ENCODE data around the gene SERINC2. TPM values are rescaled to one million over a fixed set of nuclear protein-coding genes. Genes with fewer than 3 reads are reported as not detected.

Gene SERINC2
- total and polyA plus RNA-seq, 2 of the 8 experiments (the other 6 are each of a cell fraction or from before 2014, with no cell fraction given) = 31.4 to 60.0 TPM

DNA sequence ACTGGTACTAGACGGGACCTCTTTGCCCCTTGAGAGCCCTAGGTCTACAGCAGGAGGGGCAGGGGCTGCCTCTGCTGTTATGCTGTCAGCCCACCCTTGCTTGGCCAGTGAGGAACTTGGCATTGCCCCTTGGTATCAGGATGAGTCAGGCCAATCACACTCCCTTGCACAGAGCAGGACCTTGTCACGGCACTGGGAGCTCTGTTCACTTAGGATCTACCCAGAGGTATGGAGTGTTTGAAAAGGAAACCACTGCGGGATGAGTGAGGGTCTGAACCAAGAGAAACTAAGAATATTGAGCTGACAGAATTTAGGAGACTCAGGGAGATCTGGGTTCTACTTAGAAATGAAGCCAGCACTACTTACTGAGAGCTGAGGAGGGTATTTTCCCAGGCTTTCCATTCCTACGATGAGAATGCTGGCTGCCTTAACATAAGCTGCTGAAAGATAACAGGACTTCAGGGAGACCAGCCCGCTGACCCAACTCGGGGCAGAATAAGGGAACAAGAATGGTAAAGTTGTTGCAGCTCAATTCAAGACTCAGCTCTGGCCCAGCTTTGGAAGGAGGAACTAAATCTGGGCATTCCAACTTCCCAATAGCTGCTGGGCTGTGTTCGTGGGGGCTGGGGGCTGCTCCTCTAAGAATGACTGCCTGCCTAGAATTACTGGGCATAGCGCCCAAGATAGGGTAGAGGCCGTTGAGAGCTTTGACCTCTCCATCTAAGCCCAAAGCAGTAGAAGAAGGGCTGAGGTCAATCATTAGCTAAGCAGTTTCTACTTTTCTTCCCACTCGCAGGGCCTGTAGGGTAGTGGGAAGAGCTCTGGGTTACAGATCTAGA, 41.7 kb upstream of the SERINC2 start (continued):
- TF ChIP-seq KDM4A (IDR thresholded peaks at IDR 0.05; ENCODE audit: low read depth, low read length, severe bottlenecking) (no peak), TBP (IDR thresholded peaks at IDR 0.05; ENCODE audit: low read depth, low read length) (no peak), FOSL1 (IDR thresholded peaks at IDR 0.05; ENCODE audit: insufficient read depth, low read depth, low read length) (no peak), RBBP5 (IDR thresholded peaks at IDR 0.05; ENCODE audit: borderline replicate concordance, low read depth, low read length) (no peak), JUN (IDR thresholded peaks at IDR 0.05; ENCODE audit: low read depth, low read length) (no peak), SP1 (IDR thresholded peaks at IDR 0.05; ENCODE audit: low read depth, low read length) (no peak), SIRT6 (IDR thresholded peaks at IDR 0.05; ENCODE audit: low read length) (no peak), POU5F1 (IDR thresholded peaks at IDR 0.05; ENCODE audit: low read depth, low read length) (no peak), HDAC2 (IDR thresholded peaks at IDR 0.05; ENCODE audit: borderline replicate concordance in 1 of 2, low read depth in 2 of 2, low read length in 2 of 2) (no peak)
- TF ChIP-seq, protein P1, sequence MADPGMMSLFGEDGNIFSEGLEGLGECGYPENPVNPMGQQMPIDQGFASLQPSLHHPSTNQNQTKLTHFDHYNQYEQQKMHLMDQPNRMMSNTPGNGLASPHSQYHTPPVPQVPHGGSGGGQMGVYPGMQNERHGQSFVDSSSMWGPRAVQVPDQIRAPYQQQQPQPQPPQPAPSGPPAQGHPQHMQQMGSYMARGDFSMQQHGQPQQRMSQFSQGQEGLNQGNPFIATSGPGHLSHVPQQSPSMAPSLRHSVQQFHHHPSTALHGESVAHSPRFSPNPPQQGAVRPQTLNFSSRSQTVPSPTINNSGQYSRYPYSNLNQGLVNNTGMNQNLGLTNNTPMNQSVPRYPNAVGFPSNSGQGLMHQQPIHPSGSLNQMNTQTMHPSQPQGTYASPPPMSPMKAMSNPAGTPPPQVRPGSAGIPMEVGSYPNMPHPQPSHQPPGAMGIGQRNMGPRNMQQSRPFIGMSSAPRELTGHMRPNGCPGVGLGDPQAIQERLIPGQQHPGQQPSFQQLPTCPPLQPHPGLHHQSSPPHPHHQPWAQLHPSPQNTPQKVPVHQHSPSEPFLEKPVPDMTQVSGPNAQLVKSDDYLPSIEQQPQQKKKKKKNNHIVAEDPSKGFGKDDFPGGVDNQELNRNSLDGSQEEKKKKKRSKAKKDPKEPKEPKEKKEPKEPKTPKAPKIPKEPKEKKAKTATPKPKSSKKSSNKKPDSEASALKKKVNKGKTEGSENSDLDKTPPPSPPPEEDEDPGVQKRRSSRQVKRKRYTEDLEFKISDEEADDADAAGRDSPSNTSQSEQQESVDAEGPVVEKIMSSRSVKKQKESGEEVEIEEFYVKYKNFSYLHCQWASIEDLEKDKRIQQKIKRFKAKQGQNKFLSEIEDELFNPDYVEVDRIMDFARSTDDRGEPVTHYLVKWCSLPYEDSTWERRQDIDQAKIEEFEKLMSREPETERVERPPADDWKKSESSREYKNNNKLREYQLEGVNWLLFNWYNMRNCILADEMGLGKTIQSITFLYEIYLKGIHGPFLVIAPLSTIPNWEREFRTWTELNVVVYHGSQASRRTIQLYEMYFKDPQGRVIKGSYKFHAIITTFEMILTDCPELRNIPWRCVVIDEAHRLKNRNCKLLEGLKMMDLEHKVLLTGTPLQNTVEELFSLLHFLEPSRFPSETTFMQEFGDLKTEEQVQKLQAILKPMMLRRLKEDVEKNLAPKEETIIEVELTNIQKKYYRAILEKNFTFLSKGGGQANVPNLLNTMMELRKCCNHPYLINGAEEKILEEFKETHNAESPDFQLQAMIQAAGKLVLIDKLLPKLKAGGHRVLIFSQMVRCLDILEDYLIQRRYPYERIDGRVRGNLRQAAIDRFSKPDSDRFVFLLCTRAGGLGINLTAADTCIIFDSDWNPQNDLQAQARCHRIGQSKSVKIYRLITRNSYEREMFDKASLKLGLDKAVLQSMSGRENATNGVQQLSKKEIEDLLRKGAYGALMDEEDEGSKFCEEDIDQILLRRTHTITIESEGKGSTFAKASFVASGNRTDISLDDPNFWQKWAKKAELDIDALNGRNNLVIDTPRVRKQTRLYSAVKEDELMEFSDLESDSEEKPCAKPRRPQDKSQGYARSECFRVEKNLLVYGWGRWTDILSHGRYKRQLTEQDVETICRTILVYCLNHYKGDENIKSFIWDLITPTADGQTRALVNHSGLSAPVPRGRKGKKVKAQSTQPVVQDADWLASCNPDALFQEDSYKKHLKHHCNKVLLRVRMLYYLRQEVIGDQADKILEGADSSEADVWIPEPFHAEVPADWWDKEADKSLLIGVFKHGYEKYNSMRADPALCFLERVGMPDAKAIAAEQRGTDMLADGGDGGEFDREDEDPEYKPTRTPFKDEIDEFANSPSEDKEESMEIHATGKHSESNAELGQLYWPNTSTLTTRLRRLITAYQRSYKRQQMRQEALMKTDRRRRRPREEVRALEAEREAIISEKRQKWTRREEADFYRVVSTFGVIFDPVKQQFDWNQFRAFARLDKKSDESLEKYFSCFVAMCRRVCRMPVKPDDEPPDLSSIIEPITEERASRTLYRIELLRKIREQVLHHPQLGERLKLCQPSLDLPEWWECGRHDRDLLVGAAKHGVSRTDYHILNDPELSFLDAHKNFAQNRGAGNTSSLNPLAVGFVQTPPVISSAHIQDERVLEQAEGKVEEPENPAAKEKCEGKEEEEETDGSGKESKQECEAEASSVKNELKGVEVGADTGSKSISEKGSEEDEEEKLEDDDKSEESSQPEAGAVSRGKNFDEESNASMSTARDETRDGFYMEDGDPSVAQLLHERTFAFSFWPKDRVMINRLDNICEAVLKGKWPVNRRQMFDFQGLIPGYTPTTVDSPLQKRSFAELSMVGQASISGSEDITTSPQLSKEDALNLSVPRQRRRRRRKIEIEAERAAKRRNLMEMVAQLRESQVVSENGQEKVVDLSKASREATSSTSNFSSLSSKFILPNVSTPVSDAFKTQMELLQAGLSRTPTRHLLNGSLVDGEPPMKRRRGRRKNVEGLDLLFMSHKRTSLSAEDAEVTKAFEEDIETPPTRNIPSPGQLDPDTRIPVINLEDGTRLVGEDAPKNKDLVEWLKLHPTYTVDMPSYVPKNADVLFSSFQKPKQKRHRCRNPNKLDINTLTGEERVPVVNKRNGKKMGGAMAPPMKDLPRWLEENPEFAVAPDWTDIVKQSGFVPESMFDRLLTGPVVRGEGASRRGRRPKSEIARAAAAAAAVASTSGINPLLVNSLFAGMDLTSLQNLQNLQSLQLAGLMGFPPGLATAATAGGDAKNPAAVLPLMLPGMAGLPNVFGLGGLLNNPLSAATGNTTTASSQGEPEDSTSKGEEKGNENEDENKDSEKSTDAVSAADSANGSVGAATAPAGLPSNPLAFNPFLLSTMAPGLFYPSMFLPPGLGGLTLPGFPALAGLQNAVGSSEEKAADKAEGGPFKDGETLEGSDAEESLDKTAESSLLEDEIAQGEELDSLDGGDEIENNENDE (IDR thresholded peaks at IDR 0.05; ENCODE audit: insufficient replicate concordance, low read length) = no peak
